Measurements from ENCODE around the gene IREB2.

Gene IREB2

DNA sequence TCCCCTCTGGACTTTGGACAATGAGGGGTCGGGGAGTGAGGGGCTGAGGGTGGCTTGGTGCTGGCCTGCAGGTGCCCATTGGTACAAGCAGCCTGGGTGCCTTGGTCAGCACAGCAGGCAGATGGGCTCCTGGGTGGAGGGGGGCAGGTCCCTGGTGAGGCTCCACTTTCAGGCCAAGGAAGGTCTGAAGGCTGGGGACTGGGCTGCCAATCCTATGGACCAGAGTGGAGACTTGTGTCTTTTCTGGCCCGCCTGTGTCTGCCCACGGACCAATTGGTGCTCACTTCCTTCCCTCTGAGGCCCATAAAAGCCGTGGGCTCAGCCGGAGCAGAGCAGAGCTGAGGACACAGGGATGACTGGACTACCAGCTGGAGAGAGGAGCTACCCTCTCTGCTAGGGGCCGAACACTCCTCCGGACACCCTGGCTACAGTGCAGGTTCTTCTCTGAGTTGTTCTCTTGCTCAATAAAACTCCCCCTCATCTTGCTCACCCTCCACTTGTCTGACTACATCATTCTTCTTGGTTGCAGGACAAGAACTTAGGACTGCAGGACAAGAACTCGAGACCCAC is 31.9 kb upstream of the IREB2 start:
- no peak for DNase-seq (ENCODE audit: low read depth)

DNA sequence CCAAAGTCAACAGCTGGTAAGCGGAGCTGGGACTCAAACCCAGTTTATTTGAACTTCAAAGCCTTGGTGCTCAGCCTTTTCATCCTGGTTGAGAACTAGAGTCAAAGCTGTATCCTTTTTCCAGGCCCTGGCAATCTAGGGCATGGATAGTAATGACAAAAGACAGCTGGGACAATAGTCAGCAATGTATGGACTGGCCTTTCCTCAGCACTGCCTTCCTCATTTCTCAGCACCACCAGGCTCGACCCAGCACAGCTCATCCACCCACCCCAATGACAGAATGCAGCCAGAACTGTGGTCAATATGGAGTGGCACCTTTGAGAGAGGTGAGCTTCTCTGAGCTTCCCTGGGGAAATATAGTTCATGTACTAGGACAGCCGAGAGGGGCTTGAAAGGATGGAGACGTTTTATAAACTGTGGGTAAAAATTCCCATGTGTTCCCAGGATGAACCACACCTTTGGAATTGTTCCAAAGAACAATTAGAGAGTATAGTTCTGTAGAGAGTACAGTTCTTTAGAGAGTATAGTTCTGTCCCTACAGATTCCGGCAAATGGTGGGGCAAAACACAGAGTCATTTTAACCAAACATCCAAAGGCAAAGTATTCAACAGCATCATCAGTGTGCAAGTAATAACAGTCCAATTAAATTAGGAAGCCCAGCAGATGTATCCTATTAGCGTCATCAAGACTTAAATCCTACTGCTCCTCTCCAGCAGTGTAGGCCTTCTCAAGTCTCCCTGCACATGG is 30.2 kb upstream of the IREB2 start:
- no peak for DNase-seq (ENCODE audit: low read depth)

DNA sequence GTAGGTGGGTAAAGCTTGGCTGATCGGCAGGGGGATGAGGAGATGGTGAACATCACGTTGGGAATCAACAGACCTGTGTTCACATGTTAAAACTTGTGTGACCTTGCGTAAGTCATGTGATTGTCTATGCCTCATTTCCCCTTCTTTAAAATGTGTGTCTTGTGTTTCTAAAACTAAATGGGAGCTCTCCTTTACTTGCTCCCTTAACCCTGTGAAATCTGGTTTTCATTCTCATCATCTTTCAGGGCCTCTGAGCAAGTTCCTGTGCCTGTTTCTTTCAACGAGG is 29.7 kb upstream of the IREB2 start:
- no peak for DNase-seq (ENCODE audit: low read depth)

DNA sequence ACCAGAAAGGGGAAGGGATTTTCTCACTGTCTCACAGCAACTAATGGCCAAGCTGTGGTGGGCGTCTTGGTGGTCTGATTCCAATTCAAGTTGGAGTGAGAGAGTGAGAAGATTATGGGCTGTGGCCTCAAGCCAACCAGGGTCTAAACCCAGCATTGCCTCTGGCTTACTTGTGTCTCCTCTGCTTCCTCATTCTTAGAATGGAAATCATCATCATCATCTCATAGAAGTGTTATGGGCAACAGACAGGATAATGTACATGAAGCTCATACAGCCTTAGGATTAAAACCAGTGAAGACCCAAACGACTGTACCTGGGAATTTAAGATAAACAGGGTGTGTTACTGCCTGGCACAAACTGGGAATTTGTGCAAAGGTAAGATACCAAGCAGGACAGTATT is 29.1 kb upstream of the IREB2 start:
- no peak for DNase-seq (ENCODE audit: low read depth)

DNA sequence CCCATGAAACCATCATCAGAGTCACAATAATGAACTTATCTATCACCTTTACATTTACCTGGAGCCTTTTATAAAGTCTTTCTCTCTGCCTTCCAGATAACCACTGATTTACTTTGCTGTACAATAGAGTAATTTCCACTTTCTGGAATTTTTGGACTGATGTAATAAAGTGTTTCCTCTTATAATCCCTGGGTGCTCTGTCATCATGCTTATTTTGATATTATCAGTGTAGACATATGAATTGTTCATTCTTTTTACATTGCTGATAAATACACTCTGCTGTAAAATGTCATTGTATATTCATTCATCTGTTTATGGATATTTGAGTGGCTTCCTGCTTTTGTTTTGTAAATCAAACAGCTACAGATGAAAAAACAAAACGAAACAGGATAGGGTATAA is 27.0 kb upstream of the IREB2 start:
- no peak for DNase-seq (ENCODE audit: low read depth)

DNA sequence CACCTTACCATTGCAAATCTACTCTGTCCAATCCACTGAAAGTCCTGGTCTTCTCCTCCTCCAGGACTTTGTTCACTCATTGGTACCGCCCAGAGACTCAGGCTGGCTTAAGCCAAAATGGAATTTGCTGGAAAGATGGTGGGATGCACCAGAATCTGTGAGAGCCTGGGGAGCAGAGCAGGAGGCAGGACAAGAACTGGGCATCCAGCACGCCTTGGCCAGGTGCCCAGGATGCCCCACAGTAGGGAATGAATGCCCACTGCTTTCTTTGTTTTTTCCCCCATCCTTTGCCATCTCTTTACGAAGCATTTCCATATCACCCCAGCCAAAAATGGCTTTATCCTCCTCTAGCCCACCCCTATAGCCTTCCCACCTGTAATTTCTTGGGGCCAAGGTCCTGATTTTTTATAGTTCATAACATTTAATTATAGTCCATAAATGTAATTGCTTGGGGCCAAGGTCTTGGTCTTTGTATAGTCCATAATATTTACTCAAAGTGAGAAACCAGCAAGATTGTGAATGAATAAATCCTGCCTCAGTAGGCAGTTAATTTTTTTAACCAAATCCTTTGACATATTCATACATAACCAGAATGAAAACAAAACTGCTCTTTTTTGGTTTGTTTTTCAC is 23.3 kb upstream of the IREB2 start:
- no peak for DNase-seq (ENCODE audit: low read depth)

DNA sequence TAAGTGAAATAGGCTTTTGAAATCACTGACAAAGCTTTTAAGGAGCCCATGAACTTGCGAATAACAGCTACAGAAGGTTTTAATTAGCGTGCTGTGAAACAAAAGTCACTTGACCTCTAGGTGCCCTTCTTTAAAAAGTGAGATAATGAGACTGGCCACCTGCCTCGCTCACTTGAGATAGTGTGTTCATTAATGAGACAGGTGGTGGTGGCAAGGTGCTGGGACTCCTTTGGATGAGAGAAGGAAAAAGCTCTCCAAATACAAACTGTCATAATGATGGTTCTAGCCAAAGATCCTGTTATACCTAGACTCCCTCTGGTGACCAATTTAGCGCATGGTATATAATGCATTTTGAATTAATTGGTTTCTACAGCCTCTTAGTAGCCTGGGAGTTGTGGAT is 22.7 kb upstream of the IREB2 start:
- no peak for DNase-seq (ENCODE audit: low read depth)

DNA sequence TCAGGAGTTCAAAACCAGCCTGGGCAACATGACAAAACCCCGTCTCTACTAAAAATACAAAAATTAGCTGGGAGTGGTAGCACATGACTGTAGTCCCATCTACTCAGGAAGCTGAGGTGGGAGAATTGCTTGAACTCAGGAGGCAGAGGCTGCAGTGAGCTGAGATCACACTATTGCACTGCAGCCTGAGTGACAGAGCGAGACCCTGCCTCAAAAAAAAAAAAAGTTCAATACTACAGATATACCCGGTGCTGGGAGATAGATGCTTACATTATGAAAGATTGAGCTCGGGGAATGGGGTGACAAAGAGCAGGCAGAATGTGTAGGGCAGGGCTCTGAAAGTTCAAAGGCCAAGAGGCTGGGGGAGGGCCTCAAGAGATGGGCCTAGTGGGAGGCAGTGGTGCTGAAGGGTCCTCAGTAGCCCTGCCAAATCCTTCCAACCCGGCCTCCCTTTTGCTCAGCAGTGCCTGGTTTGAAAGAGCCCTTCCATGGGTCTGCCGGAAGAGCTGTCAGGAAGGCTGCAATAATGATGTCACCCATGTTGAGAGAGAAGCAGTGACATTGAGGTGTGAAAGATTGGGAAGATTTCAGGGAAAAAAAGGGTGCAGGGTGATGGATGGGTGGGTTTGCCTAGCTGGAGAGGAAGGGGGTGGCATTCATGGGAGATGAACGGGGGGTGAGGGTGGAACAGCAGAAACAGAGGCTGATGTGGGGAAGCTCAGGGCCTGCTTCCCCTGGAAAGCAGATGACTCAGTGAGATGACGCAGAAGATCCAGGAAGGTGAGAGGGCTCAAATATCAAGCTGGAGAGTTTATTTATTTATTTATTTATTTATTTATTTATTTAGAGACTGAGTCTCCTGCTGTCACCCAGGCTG is 20.0 kb upstream of the IREB2 start:
- no peak for DNase-seq (ENCODE audit: low read depth)

DNA sequence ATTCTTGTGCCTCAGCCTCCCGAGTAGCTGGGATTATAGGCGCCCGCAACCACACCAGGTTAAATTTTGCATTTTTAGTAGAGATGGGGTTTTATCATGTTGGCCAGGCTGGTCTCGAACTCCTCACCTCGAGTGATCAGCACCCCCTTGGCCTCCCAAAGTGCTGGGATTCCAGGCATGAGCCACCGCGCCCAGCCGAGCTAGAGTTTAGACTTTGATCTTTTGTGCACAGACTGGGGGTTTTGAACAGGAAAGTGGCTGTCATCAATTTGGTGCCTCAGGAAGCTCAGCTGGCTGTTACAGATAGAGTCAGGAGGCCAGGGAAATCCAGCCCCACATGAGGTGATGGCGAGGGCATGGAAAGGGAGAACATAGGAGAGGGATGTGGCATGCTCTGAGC is 19.3 kb upstream of the IREB2 start:
- no peak for DNase-seq (ENCODE audit: low read depth)

DNA sequence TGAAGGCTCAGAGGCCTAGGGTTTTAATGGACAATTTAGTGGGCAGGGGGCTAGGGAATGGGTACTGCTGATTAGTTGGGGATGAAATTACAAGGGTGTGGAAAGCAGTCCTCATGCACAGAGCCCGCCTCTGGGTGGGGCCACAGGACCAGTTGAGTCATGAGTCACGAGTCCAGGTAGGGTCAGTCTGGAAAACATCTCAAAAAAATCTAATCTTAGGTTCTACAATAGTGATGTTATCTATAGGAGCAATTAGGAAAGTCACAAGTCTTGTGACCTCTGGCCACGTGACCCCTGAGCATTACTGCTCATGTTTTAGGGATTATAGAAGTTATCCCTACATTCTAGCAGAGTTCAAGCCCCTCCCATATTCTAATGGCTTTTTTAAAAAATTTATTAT is 18.6 kb upstream of the IREB2 start:
- DNase-seq (ENCODE audit: low read depth), result no peak

DNA sequence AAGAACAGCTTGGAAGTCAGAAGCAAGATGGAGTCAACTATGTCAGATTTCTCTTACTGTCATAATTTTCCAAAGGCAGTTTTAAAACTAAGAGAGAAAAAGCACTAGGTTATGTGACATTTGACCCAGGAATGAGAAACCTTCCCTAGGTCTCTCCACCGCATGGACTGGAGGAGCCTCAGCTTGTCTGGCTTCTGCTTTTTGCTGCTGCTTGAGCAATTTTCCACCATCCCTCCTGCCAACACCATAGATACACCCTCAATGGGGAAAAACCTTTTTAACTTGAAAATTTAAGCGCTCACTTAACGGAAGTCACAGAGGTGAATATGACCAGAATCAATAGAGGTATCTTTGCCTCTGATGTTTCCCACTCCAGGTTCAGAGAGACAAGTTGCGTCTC is 17.8 kb upstream of the IREB2 start:
- no peak for DNase-seq (ENCODE audit: low read depth)

DNA sequence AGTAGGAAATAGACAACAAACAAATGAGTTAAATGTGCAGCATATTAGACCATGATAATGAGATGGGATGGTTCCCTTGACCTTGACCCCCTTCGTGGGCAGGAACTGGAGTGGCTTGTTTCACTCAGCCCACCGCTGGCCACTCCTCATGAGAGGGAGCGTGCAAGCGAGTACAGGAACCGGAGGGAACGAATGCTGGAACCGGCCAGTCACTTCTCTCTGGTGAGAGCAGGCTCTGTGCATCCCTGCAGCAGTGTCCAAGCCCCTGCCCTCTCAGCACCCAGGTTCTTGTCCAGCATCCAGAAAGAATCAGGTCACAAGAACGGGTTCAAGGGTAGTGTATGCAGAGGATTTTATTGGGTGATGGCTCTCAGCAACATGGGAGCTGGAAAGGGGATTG is 17.2 kb upstream of the IREB2 start:
- DNase-seq (ENCODE audit: low read depth), result no peak

DNA sequence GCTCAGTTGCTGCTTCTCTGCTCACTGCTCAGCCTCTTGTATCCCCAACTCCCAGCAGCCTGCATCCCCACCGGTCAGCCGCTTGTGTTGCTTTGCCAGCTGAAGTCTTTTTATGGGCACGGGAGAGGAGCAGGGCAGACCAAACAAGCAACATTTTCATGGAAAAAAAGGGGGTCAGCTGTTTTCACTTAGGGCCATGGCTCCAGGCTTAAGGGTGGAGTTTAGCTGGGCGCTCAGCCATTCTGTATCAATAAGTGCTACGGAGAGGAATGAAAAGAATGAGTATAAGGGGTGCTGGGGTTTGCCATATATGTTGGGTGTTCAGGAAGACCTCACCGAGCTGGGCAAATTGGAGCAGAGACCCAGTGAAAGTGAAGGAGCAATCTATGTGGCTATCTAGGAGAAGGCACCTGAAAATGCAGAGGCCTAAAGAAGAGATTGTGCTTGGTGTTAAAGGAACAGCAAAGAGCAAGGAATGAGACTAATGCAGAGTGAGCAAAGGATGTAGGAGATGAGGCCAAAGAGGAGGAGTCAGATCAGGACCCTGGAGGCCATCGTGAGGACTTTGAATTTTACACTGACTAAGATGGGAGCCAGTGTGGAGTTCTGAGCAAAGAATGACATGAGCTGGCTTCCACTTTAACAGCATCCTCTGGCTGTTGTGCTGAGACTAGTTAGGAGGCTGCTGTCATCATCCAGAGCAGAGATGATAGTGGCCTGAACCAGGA is 16.6 kb upstream of the IREB2 start:
- DNase-seq (ENCODE audit: low read depth), result no peak

DNA sequence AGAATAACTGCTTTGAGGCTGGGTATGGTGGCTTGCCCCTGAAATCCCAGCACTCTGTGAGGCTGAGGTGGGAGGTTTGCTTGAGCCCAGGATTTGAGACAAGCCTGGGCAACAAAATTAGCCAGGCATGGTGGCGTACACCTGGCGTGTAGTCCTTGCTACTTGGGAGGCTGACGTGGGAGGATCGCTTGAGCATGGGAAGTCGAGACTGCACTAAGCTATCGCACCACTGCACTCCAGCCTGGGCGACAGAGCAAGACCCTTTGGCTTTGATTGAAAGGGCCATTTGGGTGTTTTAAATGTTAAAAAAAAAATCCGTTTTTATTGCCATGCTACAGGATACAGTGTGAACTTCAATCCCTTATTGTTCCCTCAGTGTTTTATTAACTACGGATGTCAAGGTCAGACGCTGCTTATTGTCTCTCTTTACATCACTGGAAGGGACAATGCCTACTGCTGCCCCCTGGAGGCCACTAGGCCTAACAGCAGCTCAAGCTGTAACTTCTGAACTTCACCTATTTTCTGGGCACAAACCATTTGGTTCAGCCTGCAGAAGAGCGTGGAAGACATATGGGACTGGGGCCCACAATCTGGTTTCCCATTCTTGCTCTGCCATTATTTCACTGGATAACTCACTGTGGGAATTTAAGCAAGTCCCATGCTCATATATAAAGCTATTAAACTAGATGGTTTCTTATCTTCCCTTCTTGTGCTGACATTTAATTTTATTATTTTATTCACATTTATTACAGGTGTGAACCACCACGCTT is 15.3 kb upstream of the IREB2 start:
- peak; percentile 39 for DNase-seq (ENCODE audit: low read depth)

DNA sequence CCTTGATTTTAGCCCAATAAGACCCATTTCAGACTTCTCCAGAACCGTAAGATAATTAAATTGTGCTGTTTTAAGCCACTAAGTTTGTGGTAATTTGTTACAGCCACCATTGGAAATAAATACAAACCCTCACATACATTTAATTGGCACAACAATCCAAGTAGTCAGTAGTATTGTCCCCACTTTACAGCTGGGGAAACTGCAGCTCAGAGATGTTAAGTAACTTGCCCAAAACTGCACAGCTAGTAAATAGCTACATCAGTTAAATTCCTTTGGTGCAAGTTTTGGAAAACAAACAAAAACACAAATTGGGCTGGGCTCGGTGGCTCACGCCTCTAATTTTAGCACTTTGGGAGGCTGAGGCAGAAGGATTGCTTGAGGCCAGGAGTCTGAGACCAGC is 13.3 kb upstream of the IREB2 start:
- DNase-seq (ENCODE audit: low read depth), result no peak

DNA sequence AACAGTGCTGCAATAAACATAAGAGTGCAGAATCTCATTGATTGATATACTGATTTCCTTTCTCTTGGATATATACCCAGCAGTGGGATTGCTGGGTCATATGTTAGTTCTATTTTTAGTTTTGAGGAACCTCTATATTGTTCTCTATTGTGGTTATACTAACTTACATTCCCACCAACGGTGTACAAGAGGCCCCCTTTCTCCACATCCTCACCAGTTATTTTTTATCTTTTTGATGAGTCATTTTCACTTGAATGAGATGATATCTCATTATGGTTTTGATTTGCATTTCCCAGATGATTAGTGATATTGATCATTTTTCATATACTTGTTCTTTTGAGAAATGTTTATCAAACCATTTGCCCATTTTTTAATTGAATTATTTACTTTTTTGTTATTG is 12.4 kb upstream of the IREB2 start:
- DNase-seq (ENCODE audit: low read depth), result no peak

DNA sequence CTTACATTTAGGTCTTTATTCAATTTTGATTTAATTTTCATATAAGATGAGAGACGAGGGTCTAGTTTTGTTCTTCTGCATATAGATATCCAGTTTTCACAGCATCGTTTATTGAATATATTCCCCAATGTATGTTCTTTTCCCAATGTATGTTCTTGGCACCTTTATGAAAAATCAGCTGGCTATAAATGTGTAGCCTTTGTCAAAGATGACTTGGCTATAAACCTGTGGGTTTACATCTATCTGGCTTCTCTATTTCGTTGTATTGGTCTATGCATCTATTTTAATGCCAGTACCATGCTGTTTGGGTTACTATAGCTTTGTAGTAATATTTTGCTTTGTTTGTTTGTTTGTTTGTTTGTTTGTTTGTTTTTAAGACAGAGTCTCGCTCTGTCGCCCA is 11.7 kb upstream of the IREB2 start:
- DNase-seq (ENCODE audit: low read depth), result no peak

DNA sequence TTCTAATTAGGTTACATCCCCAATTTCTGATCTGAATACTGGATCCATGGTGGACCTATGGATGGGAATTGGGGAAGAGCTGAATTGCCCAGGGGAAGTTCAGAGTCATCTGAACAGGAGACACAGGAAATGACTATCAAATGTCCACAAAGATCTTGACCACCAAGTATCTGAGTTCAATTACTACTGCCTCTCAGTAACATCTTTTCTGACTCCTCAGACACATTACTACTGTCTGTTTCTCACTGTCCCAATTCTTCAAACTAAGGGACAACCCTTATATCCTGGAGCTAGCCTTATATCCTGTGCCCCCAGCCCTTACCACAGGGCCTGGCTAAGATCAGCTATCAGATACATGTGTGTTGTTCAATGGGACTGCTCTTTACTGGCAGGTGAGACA is 10.1 kb upstream of the IREB2 start:
- no peak for DNase-seq (ENCODE audit: low read depth)

DNA sequence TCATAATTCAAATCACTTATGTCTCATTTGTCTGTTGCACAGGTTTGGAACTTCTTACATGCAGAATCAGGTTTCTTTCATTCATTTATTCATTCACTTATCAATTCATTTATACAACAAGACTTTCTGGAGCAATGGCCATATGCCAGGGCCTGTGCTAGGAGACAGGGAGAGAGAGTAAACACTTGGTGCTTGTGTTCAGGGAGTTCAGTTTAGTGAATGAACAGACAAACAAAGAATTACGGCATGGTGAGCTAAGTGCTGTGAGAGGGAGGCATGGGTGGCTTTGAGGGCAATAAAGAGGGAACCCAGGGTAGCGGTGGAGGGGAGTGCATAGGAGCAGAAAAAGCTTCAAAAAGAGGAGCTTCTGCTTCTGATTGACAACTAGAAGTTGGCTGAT is 8.5 kb upstream of the IREB2 start:
- no peak for DNase-seq (ENCODE audit: low read depth)

DNA sequence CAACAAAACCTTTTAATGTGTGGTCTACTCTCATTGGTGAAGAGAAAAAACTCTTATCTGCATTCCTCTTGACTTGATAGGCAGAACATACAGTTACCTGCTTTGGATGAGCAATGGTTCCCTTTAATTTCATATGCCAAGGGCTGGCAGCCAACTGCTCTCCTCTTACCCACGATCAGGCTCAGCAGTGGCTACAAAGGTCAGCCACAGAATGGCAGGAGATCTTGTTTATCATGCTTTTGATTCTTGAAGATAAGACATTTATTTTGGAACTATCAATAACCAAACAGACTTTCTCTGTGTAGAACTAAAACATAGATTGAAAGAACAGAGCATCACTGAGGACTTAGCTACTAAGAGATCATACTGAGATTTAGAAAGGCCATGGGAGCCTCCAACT is 6.1 kb upstream of the IREB2 start:
- no peak for DNase-seq (ENCODE audit: low read depth)

DNA sequence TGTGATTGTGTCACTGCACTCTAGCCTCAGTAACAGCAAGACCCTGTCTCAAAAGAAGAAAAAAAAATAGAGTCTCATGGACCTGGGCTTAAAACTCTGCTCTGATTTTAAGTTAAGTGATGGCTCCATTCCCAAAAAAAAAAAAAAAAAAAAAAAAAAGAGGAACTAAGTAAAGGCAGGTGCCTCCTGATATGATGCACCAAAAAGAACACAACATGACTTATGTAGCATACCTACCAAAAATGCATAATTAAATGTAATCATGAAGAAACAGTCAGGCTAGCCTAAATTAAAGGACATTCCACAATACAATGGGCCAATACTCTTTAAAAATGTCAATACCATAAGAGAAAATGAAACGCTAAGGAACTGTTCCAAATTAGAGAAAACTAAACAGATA is 5.4 kb upstream of the IREB2 start:
- no peak for DNase-seq (ENCODE audit: low read depth)

DNA sequence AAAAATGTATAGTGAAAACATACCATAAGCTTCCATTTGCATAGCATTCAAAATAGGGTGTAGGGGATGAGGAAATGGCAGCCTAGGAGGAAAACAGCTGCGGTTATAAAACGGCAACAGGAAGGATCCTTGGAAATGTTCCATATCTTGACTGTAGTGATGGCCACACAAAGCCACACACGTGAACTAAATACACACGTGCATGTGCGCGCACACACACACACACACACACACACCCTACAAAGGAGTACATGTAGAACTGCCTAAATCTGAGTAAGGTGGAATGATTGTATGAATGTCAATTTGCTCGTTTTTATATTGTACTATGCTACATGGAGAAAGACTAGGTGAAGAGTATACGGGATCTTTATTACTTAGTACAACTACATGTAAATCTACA is 3.9 kb upstream of the IREB2 start:
- no peak for DNase-seq (ENCODE audit: low read depth)
